Stimulated activated CD8-positive, alpha-beta memory T cell treated with anti-CD3 and anti-CD28 coated beads, Interleukin-7, amount 100 ng/mL, for 24 hours (primary cell): ENCODE results near the gene FBXL14.
"Not testable (repeated sequence)": the region's sequence is repeated elsewhere in the genome, so short reads cannot be mapped to it uniquely, and the experiment has no call there.

ENCODE experiments used
- DNase-seq: peaks from one replicate; pipeline ENCODE4 v3.0.0-alpha.2; 2020; ENCODE audit warnings: low read depth

The FBXL14 gene

DNA sequence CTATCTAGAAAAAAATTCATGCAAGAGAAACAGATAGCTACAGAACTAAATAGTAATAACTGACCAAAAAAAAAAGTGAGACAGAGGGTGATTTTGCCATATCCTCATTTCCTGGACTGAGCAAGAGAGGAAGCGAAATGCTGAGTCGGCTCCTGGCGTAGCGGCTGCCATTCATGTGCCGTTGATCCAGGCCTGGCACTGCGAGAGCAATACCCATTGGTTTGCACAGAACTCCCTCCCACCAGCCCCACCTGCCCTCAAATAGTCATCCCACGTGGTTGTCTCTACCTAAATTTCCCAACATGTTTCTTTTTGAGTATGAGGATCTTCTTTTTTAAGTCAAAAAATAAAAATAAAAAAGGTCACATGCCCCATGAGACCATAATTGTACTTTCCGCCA, 25.2 kb upstream of the FBXL14 start:
- no peak for DNase-seq

GRCh38 chr12:1619159-1619558, 24.8 kb upstream of the FBXL14 start:
- DNase-seq, result no peak

DNA sequence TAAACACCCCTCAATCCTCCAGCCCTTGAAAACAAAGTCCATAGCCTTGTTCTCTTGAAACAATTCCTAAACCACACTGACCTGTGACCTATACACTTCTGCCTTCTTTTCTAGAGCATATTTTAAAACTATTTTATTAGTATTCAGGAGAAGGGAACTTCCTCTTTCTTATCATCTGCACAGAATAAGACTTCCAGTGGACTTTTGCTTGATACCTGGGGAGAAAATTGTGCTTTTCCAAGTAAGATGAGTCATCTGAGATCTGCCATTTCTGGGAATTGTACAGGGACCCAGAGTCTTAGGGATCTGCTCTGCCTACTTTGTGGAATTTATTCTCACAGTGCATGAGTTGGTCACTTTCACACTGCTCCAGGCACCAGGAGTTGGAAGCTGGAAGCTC, 24.1 kb upstream of the FBXL14 start:
- no peak for DNase-seq

DNA sequence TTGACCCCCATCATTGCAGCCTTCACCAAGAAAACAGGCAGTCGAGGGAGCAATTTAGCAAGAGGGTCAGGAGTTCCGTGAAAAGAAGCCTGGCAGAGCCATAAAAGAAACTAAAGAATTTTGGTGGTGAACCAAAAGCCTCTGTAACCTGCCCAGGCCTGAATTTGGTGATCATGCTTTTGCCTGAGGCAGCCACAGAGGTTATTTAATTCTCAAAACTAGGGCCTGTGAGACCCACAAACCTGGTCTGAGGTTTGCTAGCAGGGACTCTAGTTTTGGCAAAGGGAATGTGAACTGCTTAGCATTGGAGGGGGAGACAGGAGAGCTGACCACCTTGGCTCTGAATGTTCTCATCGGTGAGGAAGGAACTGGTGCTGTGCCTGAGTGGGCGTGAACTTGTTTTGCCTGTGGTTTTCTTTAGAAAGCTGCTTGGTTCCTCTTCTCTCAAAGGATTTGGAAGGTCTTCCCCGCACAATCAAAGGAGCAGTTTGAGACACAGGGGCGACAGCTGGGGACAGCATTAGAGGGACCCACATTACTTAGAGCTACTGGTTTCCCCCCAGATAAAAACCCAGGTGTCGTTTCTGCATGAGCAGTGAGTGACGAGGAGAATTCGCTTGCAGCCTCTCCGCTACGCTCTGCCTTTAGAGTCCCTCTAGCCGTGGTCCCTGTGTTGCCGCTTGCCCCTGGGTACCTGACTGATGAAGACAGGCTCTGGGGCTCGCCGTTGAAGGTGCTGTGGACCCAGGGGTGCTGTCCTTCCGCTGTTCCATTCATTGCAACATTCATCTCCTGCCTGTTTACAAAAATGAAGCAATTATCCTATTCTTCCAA, 22.1 kb upstream of the FBXL14 start:
- no peak for DNase-seq

DNA sequence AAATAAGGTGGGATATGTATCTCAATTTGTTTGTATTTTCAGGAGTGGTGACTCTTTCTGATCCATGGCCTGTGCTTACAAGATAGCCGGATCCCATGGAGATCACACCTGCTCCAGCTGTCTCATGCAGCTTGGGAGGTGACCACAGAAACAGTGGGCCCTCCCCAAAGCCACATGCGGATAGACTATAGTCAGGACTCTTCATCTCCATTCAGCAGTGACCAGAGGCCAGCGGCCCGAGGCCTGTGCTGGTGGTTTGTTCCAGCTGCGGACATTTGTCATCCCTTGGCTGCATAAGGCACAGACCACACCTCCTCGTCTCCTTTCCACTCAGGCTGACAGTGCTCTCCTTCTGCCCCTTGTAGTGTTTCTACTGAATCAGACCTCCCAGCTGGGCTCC, 20.0 kb upstream of the FBXL14 start:
- no peak for DNase-seq

DNA sequence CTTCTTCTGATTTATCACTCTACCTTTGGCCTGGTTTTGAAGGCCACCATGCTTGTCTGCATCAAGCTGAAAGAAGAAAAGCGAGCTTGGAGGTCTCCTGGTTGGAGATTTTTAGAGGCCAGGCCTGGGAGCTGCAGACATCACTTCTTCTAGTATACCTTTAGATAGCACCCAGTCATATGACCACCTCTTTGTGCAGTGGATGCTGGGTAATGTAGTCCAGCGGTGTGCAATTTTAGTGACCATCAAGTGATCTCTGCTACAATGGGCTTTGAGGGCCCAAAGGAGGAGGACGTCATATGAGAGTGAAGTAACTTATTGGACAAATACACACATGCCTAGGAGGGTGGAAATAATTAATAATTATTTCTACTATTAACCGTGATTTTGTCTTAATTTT, 19.5 kb upstream of the FBXL14 start:
- DNase-seq, result no peak

DNA sequence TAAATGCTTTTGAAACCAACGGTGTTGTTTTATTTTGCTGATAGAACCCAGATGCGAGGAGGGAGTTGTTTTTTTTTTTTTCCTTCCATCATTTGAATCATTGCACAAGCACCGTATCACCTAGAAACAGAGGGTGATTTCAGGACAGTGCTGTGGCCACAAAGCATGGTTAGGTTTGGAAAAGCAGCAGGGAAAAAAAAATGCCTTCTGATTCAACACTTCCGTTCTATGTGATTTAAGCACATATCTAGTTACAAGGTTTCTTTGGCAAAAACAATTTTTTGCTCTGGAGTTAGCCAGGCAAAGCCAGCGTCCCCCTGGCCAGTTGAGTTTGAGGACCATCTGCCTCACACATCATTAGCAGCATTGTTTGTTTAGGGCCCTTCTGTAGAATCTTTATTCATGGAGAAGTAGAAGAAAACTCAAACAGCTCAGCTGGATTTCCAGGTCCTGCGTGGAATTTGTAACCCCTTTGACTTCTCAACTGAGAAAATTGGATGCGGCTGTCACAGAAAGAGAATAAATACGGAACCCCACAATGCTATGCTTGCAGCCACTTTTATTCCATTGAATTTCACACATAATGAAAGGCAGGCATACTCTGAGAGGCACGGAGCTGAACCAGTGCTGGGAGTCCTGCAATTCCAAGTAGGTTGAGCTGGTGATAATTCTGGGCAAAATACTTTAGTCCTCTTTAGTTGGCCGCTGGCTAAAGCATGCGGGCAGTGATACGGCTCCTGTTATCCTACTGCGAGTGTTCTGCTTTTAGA, 17.6 kb upstream of the FBXL14 start:
- DNase-seq, result no peak

- DNase-seq, result no peak
Observed at GRCh38 chr12:1610072-1610643, 15.8 kb upstream of the FBXL14 start.

GRCh38 chr12:1608713-1609119, 14.3 kb upstream of the FBXL14 start:
- no peak for DNase-seq

- DNase-seq, result no peak
Observed at GRCh38 chr12:1607940-1608712, 13.7 kb upstream of the FBXL14 start.

- DNase-seq, result no peak
Observed at GRCh38 chr12:1606021-1606622, 11.7 kb upstream of the FBXL14 start.

DNA sequence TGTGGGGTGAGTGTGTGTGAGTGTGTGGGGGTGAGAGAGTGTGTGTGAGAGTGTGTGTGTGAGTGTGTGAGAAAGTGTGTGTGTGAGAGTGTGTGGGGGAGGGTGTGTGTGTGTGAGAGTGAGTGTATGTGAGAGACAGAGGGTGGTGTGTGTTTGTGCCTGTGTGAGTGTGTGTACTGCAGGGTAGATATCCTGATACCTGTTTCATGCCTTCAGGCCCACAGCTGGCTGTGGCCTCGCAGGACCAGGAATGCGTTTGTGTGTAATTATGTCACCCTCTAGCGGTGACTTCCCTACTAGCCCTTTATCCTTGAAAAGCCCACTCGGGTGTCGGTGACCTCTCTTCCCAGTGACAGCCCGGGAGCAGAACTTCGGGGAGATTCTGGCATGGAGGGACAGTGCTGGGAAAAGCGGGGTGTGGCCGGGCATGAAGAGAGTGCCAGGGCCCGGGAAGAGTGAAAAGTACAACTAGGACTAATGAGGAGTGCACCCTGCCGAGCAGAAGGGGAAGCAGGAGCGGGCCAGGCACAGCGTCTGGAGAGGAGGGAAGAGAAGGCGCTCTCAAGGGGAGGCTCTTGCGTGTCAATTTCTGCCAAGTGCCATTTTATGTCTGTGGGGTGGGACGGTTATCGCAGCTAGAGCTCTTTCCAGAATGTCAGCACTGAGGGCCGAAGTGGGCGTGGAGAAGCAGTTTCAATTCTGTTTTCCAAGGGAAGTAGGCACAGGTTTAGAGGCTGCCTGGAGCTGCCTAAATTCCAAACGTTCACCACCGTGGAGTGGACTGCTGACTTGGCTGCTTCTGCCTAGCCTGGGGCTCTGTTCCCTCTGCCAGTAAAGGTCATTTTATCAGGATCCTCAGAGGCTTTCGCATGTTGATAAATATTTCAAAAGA, 11.0 kb upstream of the FBXL14 start:
- DNase-seq, result no peak

- no peak for DNase-seq
Observed at GRCh38 chr12:1604464-1604863, 10.1 kb upstream of the FBXL14 start.

DNA sequence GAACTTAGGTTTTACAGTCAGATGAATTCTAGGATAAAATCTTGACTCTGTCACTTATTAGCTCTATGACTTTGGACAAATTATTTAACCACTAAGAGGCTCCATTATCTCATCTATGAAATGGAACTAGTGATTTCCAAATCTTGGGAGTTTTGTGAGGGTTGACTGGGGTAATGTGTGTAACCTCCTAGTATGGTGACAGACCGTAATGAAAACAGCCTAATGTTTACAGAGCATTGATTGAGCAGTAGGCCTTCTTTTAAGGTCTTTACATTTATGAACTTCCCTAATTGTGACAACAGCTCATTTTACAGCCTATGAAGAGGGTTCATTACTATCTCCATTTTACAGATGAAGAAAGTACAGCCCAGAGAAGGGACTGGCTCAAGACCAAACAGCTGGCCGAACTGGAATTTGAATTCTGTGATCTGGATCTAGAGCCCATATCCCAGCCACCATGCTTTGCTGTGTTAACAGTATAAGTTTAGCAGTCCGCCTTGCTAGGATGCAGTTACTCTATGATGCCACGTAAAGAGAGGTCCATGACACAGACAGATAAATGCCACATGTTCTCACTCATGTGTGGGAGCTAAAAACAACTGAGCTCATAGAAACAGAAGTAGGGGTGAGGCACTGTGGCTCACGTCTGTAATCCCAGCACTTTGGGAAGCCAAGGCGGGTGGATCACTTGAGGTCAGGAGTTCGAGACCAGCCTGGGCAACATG, 9.1 kb upstream of the FBXL14 start:
- no peak for DNase-seq

DNA sequence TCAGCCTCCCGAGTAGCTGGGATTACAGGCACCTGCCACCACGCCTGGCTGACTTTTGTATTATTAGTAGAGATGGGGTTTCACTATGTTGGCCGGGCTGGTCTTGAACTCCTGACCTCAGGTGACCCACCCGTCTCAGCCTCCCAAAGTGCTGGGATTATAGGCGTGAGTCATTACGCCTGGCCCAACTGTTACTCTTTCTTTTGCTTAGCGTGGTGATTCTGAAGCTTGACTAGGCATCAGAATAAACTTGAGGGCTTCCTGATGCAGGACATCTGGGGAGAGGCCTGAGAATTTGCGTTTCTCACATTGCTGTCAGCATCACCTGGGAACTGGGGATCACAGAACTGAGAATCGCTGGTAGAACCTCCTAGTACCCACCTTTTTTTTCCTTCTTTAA, 8.3 kb upstream of the FBXL14 start:
- DNase-seq, result not testable (repeated sequence)

GRCh38 chr12:1598757-1599156, 4.4 kb upstream of the FBXL14 start:
- DNase-seq, result no peak

- DNase-seq, result no peak
Observed at GRCh38 chr12:1595690-1596347, 1.4 kb upstream of the FBXL14 start.

DNA sequence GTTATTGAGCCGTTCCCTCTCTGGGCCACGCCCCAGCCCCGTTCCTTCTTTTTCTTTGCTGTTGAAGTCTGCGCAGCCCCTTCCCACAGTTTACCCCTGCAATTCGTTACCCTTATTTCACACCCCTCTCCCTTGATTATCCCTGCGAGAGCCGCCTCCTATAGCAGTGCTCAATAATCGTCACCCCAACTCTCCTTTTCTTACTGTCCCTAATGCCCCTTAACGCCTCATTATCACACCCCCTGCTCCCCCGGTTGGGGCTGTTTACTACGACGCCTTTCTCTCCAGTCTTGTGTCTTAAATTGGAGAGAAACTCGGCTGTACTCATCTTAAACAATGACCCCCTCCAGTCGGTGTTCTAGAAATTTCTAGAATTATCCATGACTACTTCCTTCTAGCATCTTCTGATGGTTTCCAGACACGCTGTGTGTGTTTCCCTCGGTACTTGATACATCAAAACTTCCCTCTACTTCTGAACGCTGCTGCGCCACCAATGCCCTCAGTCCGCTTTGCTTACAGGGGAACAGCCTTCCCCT, 713 bp upstream of the FBXL14 start:
- no peak for DNase-seq

- no peak for DNase-seq
Observed at GRCh38 chr12:1594006-1594260, 448 bp downstream of the FBXL14 start.
